ENCODE measurements around the gene PTPN6.

Gene PTPN6

DNA sequence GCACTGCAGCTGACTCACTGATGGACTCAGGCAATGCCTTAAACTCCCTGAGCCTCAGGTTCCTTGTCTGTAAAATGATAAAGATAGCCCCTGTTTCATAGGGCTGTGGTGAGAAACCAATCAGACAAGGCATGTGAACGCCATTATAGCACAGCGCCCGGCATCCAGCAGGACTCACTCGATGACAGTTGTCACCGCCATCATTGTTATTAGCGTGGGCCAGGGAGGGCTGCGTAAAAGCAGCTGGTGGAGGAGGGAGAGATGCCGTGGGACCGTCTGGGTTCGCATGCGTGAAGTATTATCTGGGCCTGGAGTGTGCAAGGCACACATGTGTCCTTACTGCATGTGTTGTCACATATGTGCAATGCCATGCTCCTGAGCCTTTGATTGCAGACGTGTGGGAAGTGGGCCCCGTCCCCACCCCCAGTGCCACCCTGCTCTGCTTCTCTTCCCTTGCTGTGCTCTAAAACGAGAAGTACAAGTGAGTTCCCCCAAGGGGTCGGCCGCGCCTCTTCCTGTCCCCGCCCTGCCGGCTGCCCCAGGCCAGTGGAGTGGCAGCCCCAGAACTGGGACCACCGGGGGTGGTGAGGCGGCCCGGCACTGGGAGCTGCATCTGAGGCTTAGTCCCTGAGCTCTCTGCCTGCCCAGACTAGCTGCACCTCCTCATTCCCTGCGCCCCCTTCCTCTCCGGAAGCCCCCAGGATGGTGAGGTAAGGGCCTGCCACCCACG, at the start of gene PTPN6:
PTPN6 (plus strand) TSS at position 546 of the 730 bp plus-strand sequence; CDS start at position 703, 157 bp downstream.
- POLR2A ChIA-PET: interaction anchor here (0.8 to 3.3 kb wide), 3 partner anchors 11 to 227 kb away, joined by 3 to 21 read pairs (median 3); partner anchors contain the start of gene COPS7A
- DNase-seq (ENCODE audit: extremely low spot score): no peak
- CTCF ChIA-PET: no interaction called here
- TF ChIP-seq ZNF384 (IDR thresholded peaks at IDR 0.05) (no peak), FOXM1 (IDR thresholded peaks at IDR 0.05; ENCODE audit: borderline replicate concordance) (no peak), L3MBTL2 (conservative IDR thresholded peaks at IDR 0.05) (no peak), ELF4 (IDR thresholded peaks at IDR 0.05) (no peak), LEF1 (IDR thresholded peaks at IDR 0.05; ENCODE audit: borderline replicate concordance) (no peak), FOXK2 (IDR thresholded peaks at IDR 0.05) (no peak), NFRKB (IDR thresholded peaks at IDR 0.05) (no peak), FOXA1 (IDR thresholded peaks at IDR 0.05) (no peak), BHLHE40 (IDR thresholded peaks at IDR 0.05; ENCODE audit: borderline replicate concordance) (no peak), SP1 (IDR thresholded peaks at IDR 0.05) (no peak), CTBP1 (IDR thresholded peaks at IDR 0.05; ENCODE audit: borderline replicate concordance) (no peak), HDGF (IDR thresholded peaks at IDR 0.05; ENCODE audit: borderline replicate concordance) (no peak), SUZ12 (IDR thresholded peaks at IDR 0.05) (no peak), ARNT (IDR thresholded peaks at IDR 0.05) (no peak), TARDBP (IDR thresholded peaks at IDR 0.05) (no peak)
- TF ChIP-seq, protein P1, sequence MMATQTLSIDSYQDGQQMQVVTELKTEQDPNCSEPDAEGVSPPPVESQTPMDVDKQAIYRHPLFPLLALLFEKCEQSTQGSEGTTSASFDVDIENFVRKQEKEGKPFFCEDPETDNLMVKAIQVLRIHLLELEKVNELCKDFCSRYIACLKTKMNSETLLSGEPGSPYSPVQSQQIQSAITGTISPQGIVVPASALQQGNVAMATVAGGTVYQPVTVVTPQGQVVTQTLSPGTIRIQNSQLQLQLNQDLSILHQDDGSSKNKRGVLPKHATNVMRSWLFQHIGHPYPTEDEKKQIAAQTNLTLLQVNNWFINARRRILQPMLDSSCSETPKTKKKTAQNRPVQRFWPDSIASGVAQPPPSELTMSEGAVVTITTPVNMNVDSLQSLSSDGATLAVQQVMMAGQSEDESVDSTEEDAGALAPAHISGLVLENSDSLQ (IDR thresholded peaks at IDR 0.05): no peak

DNA sequence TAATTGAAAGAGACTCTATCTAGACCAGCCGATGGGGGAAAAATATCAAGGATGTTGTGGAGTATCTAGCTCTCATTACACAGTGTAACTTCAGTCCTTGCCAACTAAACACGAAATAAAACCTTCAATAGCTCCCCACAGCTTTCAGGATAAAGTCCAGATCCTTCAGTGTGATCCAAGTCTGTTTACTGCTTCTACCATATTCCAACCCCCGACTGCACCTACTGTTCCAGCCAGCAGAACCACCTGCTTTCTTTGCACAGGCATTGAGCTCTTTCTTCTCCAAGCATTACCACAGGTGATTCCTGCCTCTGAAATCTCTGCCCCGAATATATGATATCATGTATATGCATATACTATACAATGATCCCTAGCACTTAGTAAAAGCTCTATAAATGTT, 48.7 kb upstream of the PTPN6 start:
- ChIA-PET POLR2A (interaction anchor here (1.0 to 4.6 kb wide), 4 partner anchors 11 to 50 kb away, joined by 3 to 34 read pairs (median 3); partner anchors contain the start of gene ENO2), CTCF (interaction anchor here (1.0 to 2.1 kb wide), 6 partner anchors 11 to 150 kb away, joined by 3 to 10 read pairs (median 6); no protein-coding TSS in a partner anchor)
- DNase-seq (ENCODE audit: extremely low spot score): no peak
- no peak for TF ChIP-seq FOXA1 (IDR thresholded peaks at IDR 0.05)
- TF ChIP-seq ARNT (IDR thresholded peaks at IDR 0.05): no peak
- no peak for TF ChIP-seq CTBP1 (IDR thresholded peaks at IDR 0.05; ENCODE audit: borderline replicate concordance)
- no peak for TF ChIP-seq SUZ12 (IDR thresholded peaks at IDR 0.05)
- no peak for TF ChIP-seq ZNF384 (IDR thresholded peaks at IDR 0.05)
- no peak for TF ChIP-seq LEF1 (IDR thresholded peaks at IDR 0.05; ENCODE audit: borderline replicate concordance)
- TF ChIP-seq FOXM1 (IDR thresholded peaks at IDR 0.05; ENCODE audit: borderline replicate concordance): no peak
- no peak for TF ChIP-seq HDGF (IDR thresholded peaks at IDR 0.05; ENCODE audit: borderline replicate concordance)
- TF ChIP-seq TARDBP (IDR thresholded peaks at IDR 0.05): no peak
- TF ChIP-seq NFRKB (IDR thresholded peaks at IDR 0.05): no peak

DNA sequence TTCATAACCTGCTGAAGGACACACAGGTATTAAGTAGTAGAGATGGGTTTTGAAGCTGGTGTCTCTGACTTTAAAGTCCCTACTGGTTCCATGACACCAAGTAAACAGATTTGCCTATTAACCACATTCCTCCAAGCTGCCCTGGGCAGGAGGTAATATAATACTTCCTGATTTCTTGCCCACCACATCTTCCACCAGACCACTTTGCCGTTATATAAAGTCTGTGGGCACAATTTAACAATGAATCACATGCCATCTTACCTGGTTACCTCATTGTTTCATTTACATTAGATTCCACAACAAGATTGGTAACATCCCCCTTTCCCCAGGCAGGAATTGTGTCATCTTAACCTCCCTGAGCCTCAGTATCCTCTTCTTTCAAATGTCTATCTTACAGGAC, 47.4 kb upstream of the PTPN6 start:
- CTCF ChIA-PET: interaction anchor here (1.0 to 2.1 kb wide), 2 partner anchors 31 to 152 kb away, joined by 3 to 7 read pairs; no protein-coding TSS in a partner anchor
- POLR2A ChIA-PET: interaction anchor here (1.0 to 4.6 kb wide), 6 partner anchors 11 to 180 kb away, joined by 3 to 34 read pairs (median 9); partner anchors contain the start of genes C12orf57, CDCA3, COPS7A and ENO2
- TF ChIP-seq TARDBP (IDR thresholded peaks at IDR 0.05) (no peak), ZNF384 (IDR thresholded peaks at IDR 0.05) (no peak), CTBP1 (IDR thresholded peaks at IDR 0.05; ENCODE audit: borderline replicate concordance) (no peak), FOXM1 (IDR thresholded peaks at IDR 0.05; ENCODE audit: borderline replicate concordance) (no peak), FOXK2 (IDR thresholded peaks at IDR 0.05) (no peak), LEF1 (IDR thresholded peaks at IDR 0.05; ENCODE audit: borderline replicate concordance) (no peak), ELF4 (IDR thresholded peaks at IDR 0.05) (no peak), L3MBTL2 (conservative IDR thresholded peaks at IDR 0.05) (no peak), ARNT (IDR thresholded peaks at IDR 0.05) (no peak), SUZ12 (IDR thresholded peaks at IDR 0.05) (no peak), BHLHE40 (IDR thresholded peaks at IDR 0.05; ENCODE audit: borderline replicate concordance) (no peak), SP1 (IDR thresholded peaks at IDR 0.05) (no peak), HDGF (IDR thresholded peaks at IDR 0.05; ENCODE audit: borderline replicate concordance) (no peak), NFRKB (IDR thresholded peaks at IDR 0.05) (no peak), FOXA1 (IDR thresholded peaks at IDR 0.05) (no peak)
- TF ChIP-seq, protein P1 (IDR thresholded peaks at IDR 0.05): no peak
- no peak for DNase-seq (ENCODE audit: extremely low spot score)

DNA sequence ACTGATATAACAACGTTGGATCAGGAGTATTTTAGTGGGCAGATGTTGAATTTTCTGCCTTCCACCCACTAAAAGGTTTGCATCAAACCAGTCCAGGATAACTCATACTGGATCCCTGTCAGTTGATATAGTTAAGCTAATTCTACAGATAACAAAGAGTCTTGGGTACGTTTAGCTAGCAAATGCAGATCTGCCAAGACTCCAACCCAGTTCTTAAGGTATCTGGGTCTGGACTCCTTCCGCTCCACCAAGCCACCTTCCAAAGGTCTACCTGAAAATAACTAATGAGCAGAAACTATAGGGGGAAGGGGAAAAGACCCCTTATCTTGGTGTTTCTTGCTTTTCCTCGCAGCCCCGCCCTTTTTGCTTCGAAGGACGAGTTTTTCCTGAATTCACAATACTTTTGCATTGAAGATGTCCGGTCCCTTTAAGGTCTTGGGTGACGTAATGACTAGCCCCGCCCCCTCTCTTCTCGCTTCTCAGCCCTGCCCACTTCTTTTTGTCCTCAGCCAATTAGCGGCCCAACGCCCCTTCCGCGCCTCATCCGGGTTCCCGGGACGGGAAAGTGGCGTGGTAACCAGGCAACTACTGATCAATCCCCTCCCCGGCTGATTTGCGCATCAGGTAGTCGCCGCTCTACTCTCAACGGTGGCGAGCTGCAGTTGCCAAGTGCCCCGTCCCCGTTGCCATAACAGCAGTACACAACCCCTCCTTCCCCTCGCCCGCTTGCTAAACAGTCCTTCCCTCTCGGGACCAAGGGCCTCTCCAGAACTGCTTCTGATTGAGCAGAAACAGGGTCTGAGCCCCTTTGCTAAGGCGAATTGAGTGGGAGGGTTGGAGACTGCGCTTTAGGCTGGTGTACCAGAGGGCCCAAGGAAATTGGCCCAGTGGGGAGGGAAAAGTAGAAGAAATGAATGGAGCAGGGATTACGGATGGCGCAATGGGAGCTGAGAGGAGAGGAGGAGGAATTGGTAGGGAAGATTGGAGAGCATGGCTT, 46.6 kb upstream of the PTPN6 start, which contains the start of gene LRRC23:
LRRC23 (plus strand) TSS at position 543 of the 997 bp plus-strand sequence. CDS start 812 bp downstream, outside the sequence.
- ChIA-PET POLR2A (interaction anchor here (0.9 to 4.6 kb wide), 11 partner anchors 10 to 181 kb away, joined by 3 to 34 read pairs (median 5); partner anchors contain the start of genes C12orf57, CDCA3, COPS7A and ENO2), CTCF (interaction anchor here (1.1 to 1.5 kb wide), 3 partner anchors 13 to 35 kb away, joined by 3 to 8 read pairs (median 6); no protein-coding TSS in a partner anchor)
- TF ChIP-seq ARNT (IDR thresholded peaks at IDR 0.05) (no peak), HDGF (IDR thresholded peaks at IDR 0.05; ENCODE audit: borderline replicate concordance) (no peak), L3MBTL2 (conservative IDR thresholded peaks at IDR 0.05) (no peak), BHLHE40 (IDR thresholded peaks at IDR 0.05; ENCODE audit: borderline replicate concordance) (no peak), NFRKB (IDR thresholded peaks at IDR 0.05) (no peak), CTBP1 (IDR thresholded peaks at IDR 0.05; ENCODE audit: borderline replicate concordance) (no peak), ELF4 (IDR thresholded peaks at IDR 0.05) (no peak), ZNF384 (IDR thresholded peaks at IDR 0.05) (no peak), SUZ12 (IDR thresholded peaks at IDR 0.05) (no peak), FOXM1 (IDR thresholded peaks at IDR 0.05; ENCODE audit: borderline replicate concordance) (no peak), FOXK2 (IDR thresholded peaks at IDR 0.05) (no peak), LEF1 (IDR thresholded peaks at IDR 0.05; ENCODE audit: borderline replicate concordance) (no peak), FOXA1 (IDR thresholded peaks at IDR 0.05) (no peak), SP1 (IDR thresholded peaks at IDR 0.05) (no peak), TARDBP (IDR thresholded peaks at IDR 0.05) (no peak)
- TF ChIP-seq, protein P1 (IDR thresholded peaks at IDR 0.05): no peak
- peak; percentile 89 for DNase-seq (ENCODE audit: extremely low spot score)

Measured in HEK293T (cell line).